GM13977 (cell line): ENCODE results near the gene CDC27.
"Not testable (repeated sequence)": the region's sequence is repeated elsewhere in the genome, so short reads cannot be mapped to it uniquely, and the experiment has no call there.

Experiments used
- DNase-seq: peaks from one replicate; pipeline ENCODE4 v3.0.0; 2012; ENCODE audit warnings: low spot score
- in situ Hi-C: fragments of 300-500 bp; cut with MboI; formaldehyde crosslinking; loops from one replicate; pipeline ENCODE4 v1.12.0; 2022; ENCODE audit warnings: low sequenced_read_pairs, low pct_unique_long_range_greater_than_20kb, mixed read lengths, inconsistent platforms; ENCODE audit not compliant: unreplicated experiment
- TF ChIP-seq, protein P1 (sequence below): IDR thresholded peaks from 2 replicates; pipeline ENCODE4 v1.5.1; 2012; ENCODE audit warnings: mild to moderate bottlenecking, control low read depth; ENCODE audit not compliant: insufficient read depth; ENCODE audit errors: extremely low read depth, missing control alignments

Gene CDC27

DNA sequence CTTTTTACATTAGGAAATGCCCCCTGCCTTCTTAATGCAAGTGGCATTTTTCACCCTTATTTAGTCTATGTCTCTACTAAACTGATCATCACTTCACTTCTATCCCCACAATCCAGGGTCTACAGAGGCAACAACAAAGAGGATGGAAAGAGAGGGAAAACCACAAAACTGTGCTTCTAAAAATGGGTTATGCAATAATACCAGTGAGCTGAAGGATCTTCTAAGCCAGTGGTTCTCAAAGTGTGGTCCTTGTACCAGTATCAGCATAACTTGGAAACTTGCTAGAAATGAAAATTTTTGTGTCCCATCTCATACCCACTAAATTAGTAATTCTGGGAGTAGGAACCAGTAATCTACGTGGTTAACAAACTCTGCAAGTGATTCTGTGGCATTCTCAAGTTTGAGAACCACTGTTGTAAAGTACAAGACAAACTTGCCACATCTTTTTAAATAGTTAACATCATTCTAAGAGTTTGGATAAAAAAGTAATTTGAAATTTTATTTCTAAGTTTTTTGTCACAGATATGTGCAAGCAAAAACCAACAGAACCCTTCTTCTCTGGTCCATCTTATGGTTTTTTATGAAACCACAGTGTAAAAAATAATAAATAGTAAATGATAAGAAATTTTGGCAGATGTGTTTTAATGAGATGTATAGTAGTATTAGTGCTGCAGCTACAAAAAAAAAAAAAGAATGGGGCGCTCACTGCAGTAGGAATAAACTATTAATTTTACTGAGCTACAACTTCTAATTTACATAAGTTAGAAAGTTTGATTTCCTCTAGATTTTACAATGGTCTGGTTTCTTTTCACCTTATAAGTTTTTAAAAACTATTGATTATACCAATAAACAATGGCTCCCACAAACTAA, 16.2 kb downstream of the CDC27 start:
- TF ChIP-seq, protein P1, sequence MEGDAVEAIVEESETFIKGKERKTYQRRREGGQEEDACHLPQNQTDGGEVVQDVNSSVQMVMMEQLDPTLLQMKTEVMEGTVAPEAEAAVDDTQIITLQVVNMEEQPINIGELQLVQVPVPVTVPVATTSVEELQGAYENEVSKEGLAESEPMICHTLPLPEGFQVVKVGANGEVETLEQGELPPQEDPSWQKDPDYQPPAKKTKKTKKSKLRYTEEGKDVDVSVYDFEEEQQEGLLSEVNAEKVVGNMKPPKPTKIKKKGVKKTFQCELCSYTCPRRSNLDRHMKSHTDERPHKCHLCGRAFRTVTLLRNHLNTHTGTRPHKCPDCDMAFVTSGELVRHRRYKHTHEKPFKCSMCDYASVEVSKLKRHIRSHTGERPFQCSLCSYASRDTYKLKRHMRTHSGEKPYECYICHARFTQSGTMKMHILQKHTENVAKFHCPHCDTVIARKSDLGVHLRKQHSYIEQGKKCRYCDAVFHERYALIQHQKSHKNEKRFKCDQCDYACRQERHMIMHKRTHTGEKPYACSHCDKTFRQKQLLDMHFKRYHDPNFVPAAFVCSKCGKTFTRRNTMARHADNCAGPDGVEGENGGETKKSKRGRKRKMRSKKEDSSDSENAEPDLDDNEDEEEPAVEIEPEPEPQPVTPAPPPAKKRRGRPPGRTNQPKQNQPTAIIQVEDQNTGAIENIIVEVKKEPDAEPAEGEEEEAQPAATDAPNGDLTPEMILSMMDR, result no peak
- in situ Hi-C loops, result no loop called here
- DNase-seq, result no peak

DNA sequence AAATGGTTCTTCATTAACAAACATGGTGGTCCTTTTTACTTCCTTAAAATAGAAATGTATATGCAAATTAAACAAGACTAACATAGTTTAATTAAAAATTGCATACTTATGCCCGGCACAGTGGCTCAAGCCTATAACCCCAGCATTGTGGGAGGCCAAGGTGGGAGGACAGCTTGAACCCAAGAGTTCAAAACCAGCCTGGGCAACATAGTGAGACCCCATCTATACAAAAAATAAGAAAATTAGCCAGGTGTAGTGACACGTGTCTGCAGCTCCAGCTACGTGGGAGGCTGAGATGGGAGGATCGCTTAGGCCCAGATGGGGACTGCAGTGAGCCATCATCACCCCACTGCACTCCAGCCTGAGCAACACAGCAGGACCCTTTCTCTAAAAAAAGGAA, 18.4 kb downstream of the CDC27 start:
- TF ChIP-seq, protein P1, result no peak
- DNase-seq, result no peak
- in situ Hi-C loops, result no loop called here

DNA sequence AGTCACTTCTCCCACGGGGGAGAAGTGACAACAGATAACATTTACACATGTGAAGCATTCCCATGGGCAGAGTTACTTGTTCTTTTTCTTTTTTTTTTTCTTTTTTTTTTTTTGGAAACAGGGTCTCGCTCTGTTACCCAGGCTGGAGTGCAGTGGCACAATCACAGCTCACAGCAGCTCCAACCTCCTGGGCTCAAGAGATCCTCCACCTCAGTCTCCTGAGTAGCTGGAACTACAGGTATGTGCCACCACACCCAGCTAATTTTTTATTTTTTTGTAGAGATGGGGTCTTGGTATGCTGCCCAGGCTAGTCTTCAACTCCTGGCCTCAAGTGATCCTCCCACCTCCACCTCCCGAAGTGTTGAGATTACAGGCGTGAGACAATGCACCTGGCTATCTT, 20.2 kb downstream of the CDC27 start:
- DNase-seq, in situ Hi-C loops: not testable (repeated sequence)

DNA sequence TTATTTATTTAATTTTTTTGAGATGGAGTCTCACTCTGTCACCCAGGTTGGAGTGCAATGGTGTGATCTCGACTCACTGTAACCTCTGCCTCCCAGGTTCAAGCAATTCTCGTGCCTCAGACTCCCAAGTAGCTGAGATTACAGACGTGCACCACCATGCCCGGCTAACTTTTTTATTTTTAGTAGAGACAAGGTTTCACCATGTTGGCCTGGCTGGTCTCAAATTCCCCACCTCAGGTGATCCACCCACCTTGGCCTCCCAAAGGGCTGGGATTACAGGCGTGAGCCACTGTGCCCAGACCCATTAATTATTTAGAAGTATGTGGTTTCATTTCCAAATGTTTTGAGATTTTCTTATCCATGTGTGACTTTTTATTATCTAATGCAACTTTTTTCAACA, 22.2 kb downstream of the CDC27 start:
- DNase-seq, in situ Hi-C loops: not testable (repeated sequence)

DNA sequence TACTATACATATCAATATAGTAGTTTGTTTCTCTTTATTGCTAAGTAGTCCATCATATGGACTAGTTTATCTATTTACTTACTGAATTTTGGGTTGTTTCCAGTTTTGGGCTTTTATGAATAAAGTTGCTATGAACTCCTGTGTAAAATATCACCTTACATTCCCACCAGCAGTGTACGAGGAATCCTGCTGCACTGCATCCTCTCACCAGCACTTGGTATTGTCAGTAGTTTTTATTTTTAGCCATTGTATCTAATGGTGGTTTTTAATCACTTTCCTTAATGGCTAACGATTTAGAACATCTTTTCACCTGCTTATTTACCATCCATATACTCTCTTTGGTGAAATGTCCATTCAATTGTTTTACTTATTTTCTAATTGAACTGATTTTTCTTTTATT, 24.0 kb downstream of the CDC27 start:
- TF ChIP-seq, protein P1, result no peak
- in situ Hi-C loops, result no loop called here
- DNase-seq, result no peak

DNA sequence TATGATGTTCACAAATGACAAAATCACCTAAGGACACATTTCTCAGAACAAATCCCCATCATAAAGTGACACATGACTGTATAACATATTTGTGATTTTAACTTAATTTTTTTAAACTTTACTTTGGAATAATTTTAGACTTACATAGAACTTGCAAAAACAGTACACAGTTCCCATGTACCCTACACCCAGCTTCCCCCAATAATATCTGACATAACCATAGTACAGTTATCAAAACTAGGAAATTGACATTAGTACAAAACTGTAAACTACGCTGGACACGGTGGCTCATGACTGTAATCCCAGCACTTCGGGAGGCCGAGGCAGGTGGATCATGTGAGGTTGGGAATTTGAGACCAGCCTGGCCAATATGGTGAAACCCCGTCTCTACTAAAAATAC, 24.8 kb downstream of the CDC27 start:
- no peak for DNase-seq
- in situ Hi-C loops, result no loop called here
- TF ChIP-seq, protein P1, result no peak

DNA sequence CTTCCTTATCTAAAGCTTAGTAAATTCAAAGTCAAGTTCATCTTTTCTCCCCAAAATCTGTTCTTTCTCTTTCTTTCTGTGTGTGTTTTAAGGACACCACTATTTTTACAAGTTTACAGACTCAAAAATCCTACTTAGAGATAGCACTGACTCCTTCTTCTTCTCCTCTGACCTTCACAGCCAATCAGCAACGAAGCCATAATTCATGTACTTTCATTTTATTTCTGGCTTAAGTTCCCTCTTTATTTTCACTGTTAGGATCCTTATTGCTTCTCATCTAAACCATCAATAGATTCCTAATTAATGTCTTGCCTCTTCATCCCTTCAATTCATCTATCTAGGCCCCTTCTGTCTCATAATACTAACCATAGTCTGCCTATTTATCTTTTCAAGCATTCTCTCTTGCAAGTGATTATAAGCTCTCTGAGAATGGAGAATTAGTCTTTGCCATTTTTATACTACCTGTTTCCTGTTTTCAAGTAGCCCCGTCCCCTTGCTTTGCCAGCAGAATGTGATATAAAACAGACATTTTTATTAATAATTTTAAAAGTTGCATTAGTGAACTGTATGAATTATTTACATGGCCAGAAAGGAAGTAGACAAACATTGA, 27.0 kb downstream of the CDC27 start:
- TF ChIP-seq, protein P1, result no peak
- DNase-seq, result no peak
- in situ Hi-C loops, result no loop called here
